MM.1S (cell line): ENCODE measurements around the gene BBS12.

ENCODE experiments used
- DNase-seq: peaks from one replicate; pipeline ENCODE4 v3.0.0-alpha.2; 2015
- H2AFZ ChIP-seq: fragments of 300-600 bp; sonication (generic); 2 replicates; pipeline ENCODE4 v1.6.0; 2016; ENCODE audit warnings: antibody characterized with exemption, low read length
- H3F3A ChIP-seq: fragments of 300-600 bp; sonication (generic); 2 replicates; pipeline ENCODE4 v1.6.1; 2016; ENCODE audit warnings: mild to moderate bottlenecking, antibody characterized with exemption, low read length, moderate library complexity, mixed read lengths; ENCODE audit not compliant: insufficient read depth
- H3K27ac ChIP-seq: fragments of 300-600 bp; sonication (generic); 2 replicates; pipeline ENCODE4 v1.5.1; 2016; ENCODE audit warnings: mild to moderate bottlenecking, low read length
- H3K27me3 ChIP-seq: fragments of 300-600 bp; sonication (generic); replicated peaks from 2 replicates; pipeline ENCODE4 v1.6.0; 2016; ENCODE audit warnings: low read length; ENCODE audit not compliant: insufficient read depth
- H3K36me3 ChIP-seq: fragments of 300-600 bp; sonication (generic); replicated peaks from 2 replicates; pipeline ENCODE4 v1.6.1; 2016; ENCODE audit warnings: mild to moderate bottlenecking, low read length, mixed read lengths; ENCODE audit not compliant: insufficient read depth
- H3K4me1 ChIP-seq: fragments of 300-600 bp; sonication (generic); 2 replicates; pipeline ENCODE4 v1.6.1; 2016; ENCODE audit warnings: low read length, mixed read lengths
- H3K4me2 ChIP-seq: fragments of 300-600 bp; sonication (generic); 2 replicates; pipeline ENCODE4 v1.6.0; 2016; ENCODE audit warnings: low read depth, low read length
- H3K4me3 ChIP-seq: fragments of 300-600 bp; sonication (generic); 2 replicates; pipeline ENCODE4 v1.5.1; 2016; ENCODE audit warnings: low read length, mixed read lengths
- H3K79me2 ChIP-seq: fragments of 300-600 bp; sonication (generic); 2 replicates; pipeline ENCODE4 v1.6.1; 2016; ENCODE audit warnings: mixed run types, low read length, mixed read lengths
- H3K9ac ChIP-seq: fragments of 300-600 bp; sonication (generic); 2 replicates; pipeline ENCODE4 v1.6.1; 2016; ENCODE audit warnings: low read length, mixed read lengths
- H3K9me2 ChIP-seq: fragments of 300-600 bp; sonication (generic); replicated peaks from 2 replicates; pipeline ENCODE4 v1.6.1; 2016; ENCODE audit warnings: mild to moderate bottlenecking, low read length, mixed read lengths; ENCODE audit not compliant: insufficient read depth
- H3K9me3 ChIP-seq: fragments of 300-600 bp; sonication (generic); replicated peaks from 2 replicates; pipeline ENCODE4 v1.6.1; 2016; ENCODE audit warnings: mild to moderate bottlenecking, low read length, mixed read lengths; ENCODE audit not compliant: insufficient read depth
- H4K20me1 ChIP-seq: fragments of 300-600 bp; sonication (generic); 2 replicates; pipeline ENCODE4 v1.6.1; 2016; ENCODE audit warnings: mild to moderate bottlenecking, low read length, moderate library complexity, mixed read lengths; ENCODE audit not compliant: insufficient read depth
- EZH2 ChIP-seq: fragments of 300-600 bp; sonication (generic); optimal IDR thresholded peaks from 2 replicates; pipeline ENCODE3; 2017; ENCODE audit warnings: low read depth, mild to moderate bottlenecking, antibody characterized with exemption, low read length, mixed read lengths
- EZH2phosphoT487 ChIP-seq: fragments of 300-600 bp; sonication (generic); IDR thresholded peaks from 2 replicates; pipeline ENCODE4 v1.6.1; 2018; ENCODE audit warnings: antibody characterized with exemption, low read length
- TF ChIP-seq, protein P1 (sequence below): fragments of 300-600 bp; sonication (generic); IDR thresholded peaks from 2 replicates; pipeline ENCODE4 v1.5.1; 2016; ENCODE audit warnings: antibody characterized with exemption, low read length, mixed read lengths

BBS12 gene

DNA sequence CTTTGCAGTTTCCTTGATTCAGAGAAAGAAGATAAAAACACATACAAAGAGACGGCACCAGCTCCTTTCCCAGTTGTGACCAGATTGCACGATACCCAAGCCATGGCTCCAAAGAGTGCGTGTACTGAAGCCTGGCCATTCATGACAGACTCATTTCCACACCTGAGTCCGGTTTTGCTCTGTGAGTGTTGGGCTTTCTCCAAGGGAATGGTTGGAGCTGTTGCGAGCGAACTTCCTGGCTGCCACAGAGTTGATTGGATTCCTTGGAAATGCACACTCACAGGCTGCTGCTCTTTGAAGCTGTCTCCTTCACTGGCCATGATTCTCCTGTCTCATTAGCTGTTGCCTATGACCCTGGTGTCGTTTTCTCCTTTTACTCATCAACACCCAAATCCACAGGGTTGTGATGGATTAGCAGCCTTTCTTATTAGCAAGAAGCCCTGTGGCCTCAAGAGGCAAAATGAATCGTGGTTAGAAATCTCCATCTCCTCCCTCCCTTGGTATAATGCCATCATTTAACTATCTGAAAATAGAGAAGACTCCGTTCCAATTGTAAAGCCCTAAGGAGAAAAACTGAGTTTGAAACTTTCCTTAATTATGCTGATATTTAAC lies 43.9 kb upstream of the BBS12 start:
- H3K27me3 ChIP-seq, result peaks cover 62% of the 10 kb centered on the region
- H3K4me3 ChIP-seq, result no peak overlapping the region
- H3K4me1 ChIP-seq, result peaks cover 38% of the 10 kb centered on the region
- H3K36me3 ChIP-seq, result no peaks in the 10 kb centered on the region
- H3K4me2 ChIP-seq, result peak overlapping the region; percentile 66
- no peaks in the 10 kb centered on the region for H3K79me2 ChIP-seq
- H3K9me2 ChIP-seq, result no peaks in the 10 kb centered on the region
- no peak for DNase-seq
- no peaks in the 10 kb centered on the region for H3K9me3 ChIP-seq
- no peak overlapping the region for H3K9ac ChIP-seq
- H3F3A ChIP-seq, result peaks cover 22% of the 10 kb centered on the region
- H4K20me1 ChIP-seq, result 0 out of 2 replicates have a peak, but pooled peaks cover 3% of the 10 kb centered on the region
- TF ChIP-seq, protein P1, sequence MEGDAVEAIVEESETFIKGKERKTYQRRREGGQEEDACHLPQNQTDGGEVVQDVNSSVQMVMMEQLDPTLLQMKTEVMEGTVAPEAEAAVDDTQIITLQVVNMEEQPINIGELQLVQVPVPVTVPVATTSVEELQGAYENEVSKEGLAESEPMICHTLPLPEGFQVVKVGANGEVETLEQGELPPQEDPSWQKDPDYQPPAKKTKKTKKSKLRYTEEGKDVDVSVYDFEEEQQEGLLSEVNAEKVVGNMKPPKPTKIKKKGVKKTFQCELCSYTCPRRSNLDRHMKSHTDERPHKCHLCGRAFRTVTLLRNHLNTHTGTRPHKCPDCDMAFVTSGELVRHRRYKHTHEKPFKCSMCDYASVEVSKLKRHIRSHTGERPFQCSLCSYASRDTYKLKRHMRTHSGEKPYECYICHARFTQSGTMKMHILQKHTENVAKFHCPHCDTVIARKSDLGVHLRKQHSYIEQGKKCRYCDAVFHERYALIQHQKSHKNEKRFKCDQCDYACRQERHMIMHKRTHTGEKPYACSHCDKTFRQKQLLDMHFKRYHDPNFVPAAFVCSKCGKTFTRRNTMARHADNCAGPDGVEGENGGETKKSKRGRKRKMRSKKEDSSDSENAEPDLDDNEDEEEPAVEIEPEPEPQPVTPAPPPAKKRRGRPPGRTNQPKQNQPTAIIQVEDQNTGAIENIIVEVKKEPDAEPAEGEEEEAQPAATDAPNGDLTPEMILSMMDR, result no peak
- TF ChIP-seq EZH2 (no peak), EZH2phosphoT487 (no peak)
- H2AFZ ChIP-seq, result no peak overlapping the region
- H3K27ac ChIP-seq, result no peak overlapping the region

DNA sequence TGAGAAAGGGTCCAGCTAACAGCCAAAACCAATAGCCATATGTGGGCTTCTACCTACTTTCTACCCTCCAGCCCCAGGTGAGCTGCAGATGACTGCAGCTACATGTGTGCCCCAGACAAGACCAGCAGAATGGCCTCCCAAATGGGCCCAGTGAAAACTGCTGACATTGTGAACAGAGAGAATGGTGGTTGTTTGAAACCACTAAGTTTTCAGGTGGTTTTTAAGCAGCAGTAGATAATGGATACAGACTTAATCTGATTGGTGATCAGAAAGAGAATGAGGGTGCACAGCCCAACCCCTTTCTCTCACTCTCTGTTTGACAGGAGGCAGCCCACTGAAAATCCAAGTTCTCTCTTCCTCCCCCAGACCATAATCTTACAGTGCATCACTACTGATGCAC lies 42.5 kb upstream of the BBS12 start:
- TF ChIP-seq, protein P1, result no peak
- TF ChIP-seq EZH2phosphoT487, result no peak
- TF ChIP-seq EZH2, result no peak
- H3K36me3 ChIP-seq, result no peaks in the 10 kb centered on the region
- no peaks in the 10 kb centered on the region for H3K9me2 ChIP-seq
- no peak overlapping the region for H3K27ac ChIP-seq
- H4K20me1 ChIP-seq, result 0 out of 2 replicates have a peak, but pooled peaks cover 3% of the 10 kb centered on the region
- 0 out of 2 replicates have a peak overlapping the region, but pooled peaks have one; percentile 3 for H3K4me2 ChIP-seq
- H3K4me3 ChIP-seq, result no peak overlapping the region
- H3K4me1 ChIP-seq, result peaks cover 38% of the 10 kb centered on the region
- no peak overlapping the region for H3K9ac ChIP-seq
- H3F3A ChIP-seq, result peaks cover 22% of the 10 kb centered on the region
- no peaks in the 10 kb centered on the region for H3K9me3 ChIP-seq
- no peaks in the 10 kb centered on the region for H3K79me2 ChIP-seq
- H3K27me3 ChIP-seq, result peaks cover 72% of the 10 kb centered on the region
- peak; percentile 89 for DNase-seq
- no peak overlapping the region for H2AFZ ChIP-seq

DNA sequence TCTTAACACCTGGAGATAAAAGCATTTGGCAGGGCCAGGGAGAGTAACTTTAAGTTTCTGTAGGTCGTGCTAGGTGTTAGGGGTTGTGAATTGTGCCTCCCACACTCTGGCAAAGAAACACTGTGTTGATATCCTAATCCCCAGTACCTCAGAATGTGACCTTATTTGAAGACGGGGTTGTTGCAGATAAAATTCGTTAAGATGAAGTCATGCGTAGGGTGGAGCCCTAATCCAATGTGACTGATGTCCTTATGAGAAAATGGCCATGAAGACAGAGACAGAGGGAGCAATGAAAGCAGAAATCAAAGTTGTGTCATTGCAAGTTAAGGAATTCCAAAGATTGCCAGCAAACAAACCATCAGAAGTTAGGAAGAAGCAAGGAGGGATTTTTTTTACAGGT lies 40.5 kb upstream of the BBS12 start:
- H3K27me3 ChIP-seq, result peaks cover 73% of the 10 kb centered on the region
- no peaks in the 10 kb centered on the region for H3K36me3 ChIP-seq
- no peak overlapping the region for H3K4me3 ChIP-seq
- TF ChIP-seq EZH2 (no peak), EZH2phosphoT487 (no peak)
- TF ChIP-seq, protein P1, result no peak
- no peak overlapping the region for H3K4me2 ChIP-seq
- DNase-seq, result no peak
- no peaks in the 10 kb centered on the region for H3K9me2 ChIP-seq
- H2AFZ ChIP-seq, result no peak overlapping the region
- H3K4me1 ChIP-seq, result peaks cover 33% of the 10 kb centered on the region
- H4K20me1 ChIP-seq, result 0 out of 2 replicates have a peak, but pooled peaks cover 3% of the 10 kb centered on the region
- no peak overlapping the region for H3K9ac ChIP-seq
- no peak overlapping the region for H3K27ac ChIP-seq
- no peaks in the 10 kb centered on the region for H3K9me3 ChIP-seq
- peaks cover 22% of the 10 kb centered on the region for H3F3A ChIP-seq
- no peaks in the 10 kb centered on the region for H3K79me2 ChIP-seq
